D721Med (cell line): Measurements from ENCODE around the gene CHMP3.

Source experiments
- DNase-seq: peaks from one replicate; pipeline ENCODE4 v3.0.0; 2011; ENCODE audit warnings: low spot score; ENCODE audit not compliant: insufficient read length
- FAIRE-seq: peaks from 2 replicates; lab custom pipeline; 2011; peaks lifted over from hg19 to GRCh38; lab: Jason Lieb, UNC
- CTCF ChIP-seq: IDR thresholded peaks from 2 replicates; pipeline ENCODE4 v1.5.1; 2012; ENCODE audit warnings: mild to moderate bottlenecking, control low read depth; ENCODE audit not compliant: insufficient read depth; ENCODE audit errors: missing control alignments

CHMP3 gene

GRCh38 chr2:86512892-86513291 is 50.4 kb downstream of the CHMP3 start:
- no peak for FAIRE-seq
- no peak for TF ChIP-seq CTCF

GRCh38 chr2:86512034-86512433 is 51.2 kb downstream of the CHMP3 start:
- FAIRE-seq (no peak), DNase-seq (no peak)
- no peak for TF ChIP-seq CTCF

More at GRCh38 chr2:86512892-86513291, 50.4 kb downstream of the CHMP3 start:
- no peak for DNase-seq

GRCh38 chr2:86510436-86510933 is 52.8 kb downstream of the CHMP3 start:
- FAIRE-seq (no peak), DNase-seq (no peak)
- no peak for TF ChIP-seq CTCF

- TF ChIP-seq CTCF, result no peak
- FAIRE-seq (no peak), DNase-seq (no peak)
Measured at GRCh38 chr2:86507600-86507999, 55.6 kb downstream of the CHMP3 start.

- DNase-seq (no peak), FAIRE-seq (no peak)
- TF ChIP-seq CTCF, result no peak
Measured at GRCh38 chr2:86500325-86501083, 62.7 kb downstream of the CHMP3 start.

- no peak for TF ChIP-seq CTCF
- no peak for DNase-seq
- no peak for FAIRE-seq
Measured at GRCh38 chr2:86499326-86499725, 63.9 kb downstream of the CHMP3 start.
